Activated CD8-positive, alpha-beta memory T cell treated with anti-CD3 and anti-CD28 coated beads, Interleukin-2, amount 50 U/mL, for 4 hours (primary cell): ENCODE measurements around the gene GRM1.
A peak's percentile ranks its signal among the peaks of the same experiment; 100 is the strongest.

Experiments
- DNase-seq: peaks from one replicate; pipeline ENCODE4 v3.0.0-alpha.2; 2020

Gene GRM1

DNA sequence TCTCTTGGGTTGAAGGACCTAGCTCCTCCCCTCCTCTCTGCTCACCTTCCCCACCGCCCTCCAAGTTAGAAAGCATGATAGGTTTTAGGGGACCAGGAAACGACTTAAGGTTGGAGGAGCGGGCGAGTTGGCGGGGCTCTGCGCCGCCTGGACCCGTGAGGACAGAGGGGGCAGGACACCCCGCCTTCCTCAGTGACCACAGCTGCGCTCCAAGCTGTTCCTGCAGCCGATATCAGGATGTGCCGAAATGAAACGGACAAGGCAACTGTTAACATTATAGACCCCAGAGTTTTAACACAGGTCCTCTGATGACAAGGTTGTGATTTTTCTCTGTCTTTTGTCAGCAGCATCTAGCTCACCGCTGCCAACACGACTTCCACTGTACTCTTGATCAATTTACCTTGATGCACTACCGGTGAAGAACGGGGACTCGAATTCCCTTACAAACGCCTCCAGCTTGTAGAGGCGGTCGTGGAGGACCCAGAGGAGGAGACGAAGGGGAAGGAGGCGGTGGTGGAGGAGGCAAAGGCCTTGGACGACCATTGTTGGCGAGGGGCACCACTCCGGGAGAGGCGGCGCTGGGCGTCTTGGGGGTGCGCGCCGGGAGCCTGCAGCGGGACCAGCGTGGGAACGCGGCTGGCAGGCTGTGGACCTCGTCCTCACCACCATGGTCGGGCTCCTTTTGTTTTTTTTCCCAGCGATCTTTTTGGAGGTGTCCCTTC lies at the start of gene GRM1:
Gene GRM1, plus strand, starts transcription at position 212 of the 722 bp plus-strand sequence. Its CDS starts 456 bp downstream, at position 668.
- no peak for DNase-seq

DNA sequence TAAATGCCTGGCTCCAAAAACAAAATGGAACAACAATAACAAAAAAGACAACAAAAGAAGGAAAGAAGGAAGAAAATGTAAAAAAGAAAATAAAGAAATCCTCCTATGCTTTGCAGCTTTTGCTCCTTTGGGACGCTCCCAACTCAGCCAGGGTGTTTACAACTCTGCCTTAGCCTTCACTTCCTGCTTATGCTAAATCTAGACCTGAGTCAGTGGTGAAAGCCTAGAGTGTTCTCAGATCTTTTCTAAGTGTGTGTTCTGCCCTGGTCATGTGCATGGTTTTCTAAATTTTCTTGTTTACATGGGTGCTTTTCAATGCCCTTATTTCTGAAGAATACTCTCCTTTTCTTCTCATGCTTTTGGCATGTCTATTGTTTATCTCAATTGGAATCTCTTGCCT lies 19.5 kb upstream of the GRM1 start:
- no peak for DNase-seq

DNA sequence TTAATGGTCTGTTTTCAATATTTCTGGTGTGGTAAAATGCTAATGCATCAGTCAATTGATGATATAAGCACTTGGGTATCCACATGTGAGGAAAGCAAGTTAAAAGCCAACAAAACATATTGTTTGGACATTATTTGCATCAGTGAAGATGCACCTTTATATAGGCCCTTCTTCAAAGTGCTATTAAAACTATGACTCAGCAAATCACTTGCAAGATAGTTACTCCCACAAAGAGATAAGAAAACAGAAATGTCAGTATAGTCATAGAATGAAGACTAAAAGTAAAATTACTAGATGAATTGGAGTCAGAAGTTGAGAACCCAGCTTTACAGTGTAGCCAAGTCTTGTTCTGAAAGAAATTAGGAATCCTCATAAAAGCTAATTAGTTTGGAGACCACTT lies 14.6 kb upstream of the GRM1 start:
- no peak for DNase-seq

DNA sequence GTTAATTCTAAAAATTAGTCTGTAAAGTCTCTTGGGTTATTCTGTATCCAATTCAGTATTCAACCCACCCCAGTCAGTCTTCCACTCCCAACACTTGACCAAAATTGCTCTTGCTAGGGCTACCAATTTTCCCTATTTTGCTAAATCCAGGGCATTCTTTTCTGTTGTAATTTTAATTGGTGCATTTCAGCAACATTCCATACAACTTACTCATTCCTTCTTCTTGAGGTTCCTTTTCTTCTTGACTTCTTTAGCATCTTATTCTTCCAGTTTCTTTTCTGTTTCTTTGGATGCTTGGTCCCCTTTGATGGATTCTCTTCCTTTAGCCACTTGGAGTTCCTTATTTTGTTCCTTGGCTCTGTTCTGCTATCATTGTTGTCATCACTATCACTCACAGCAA lies 11.2 kb upstream of the GRM1 start:
- DNase-seq: no peak

DNA sequence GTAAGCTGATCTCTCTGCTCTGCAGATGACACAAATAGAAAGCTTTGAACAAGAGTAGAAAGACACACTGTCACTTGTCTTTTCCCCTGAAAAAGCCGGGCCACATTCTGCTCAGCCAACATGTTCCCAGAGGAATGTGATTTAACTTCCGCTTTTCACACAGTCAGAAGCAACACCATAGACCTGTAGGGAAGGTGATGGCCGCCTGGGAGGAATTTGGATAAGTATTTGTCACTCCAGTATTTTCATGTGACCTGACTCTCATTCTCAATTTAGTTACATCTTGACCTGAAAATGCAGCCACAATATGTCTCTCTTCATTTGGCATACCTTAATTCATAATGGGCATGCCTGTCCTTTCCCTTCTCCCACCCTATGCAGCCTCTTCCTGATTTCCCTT lies 2.0 kb upstream of the GRM1 start:
- no peak for DNase-seq

DNA sequence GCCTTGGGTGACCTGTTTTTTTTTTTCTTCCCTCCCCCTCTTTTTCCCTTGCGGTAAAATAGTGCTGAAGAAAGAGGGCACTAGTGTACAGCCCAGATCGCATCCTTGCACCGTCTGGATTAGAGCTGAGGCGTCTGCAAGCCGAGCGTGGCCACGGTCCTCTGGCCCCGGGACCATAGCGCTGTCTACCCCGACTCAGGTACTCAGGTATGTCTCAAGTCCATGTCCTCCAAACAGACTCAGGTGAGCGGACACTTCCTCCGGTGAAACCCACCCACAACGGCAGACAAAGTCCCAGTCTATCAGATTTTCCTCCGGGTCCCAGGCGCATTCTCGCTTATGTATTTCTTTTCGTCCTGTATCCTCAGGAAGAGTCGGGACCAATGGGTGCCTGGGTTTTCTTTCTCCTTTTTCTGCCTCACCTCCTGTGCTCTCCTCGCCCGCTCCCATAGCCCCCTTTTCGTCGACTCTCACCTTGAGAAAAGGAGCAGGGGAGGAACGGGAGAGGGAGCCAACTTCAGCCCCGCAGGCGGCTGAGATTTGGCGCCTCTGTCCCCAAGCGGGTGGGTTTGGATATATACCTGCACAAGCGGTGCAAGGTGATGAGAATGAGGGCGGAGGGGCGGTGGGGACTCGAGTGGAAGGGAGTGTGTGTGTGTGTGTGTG lies 1.1 kb upstream of the GRM1 start:
- no peak for DNase-seq

DNA sequence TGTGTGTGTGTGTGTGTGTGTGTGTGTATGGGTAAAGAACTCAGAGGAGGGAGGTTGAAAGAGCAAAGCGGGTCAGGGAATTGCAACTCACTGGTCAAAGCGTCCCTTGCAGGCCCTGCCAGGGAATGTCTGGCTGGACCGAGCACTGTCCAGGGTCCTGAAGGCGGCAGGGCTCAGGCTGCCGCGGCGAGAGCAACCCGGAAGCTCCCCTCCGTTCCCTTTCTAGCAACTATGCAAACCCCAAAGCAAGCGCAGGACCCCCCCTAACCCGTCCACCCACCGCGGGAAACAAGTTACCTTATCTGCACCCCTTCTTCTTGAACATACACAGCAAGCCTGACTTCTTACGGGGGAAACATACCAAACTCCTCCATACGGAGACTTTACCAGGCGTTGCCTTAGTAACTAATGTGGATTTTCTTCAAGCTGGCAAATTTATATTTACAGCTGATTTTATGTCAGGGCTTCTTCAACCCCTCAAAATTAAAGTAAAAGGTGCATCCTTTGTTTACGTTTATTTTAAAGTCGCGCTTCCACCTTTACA lies 538 bp upstream of the GRM1 start:
- peak; percentile 21 for DNase-seq

DNA sequence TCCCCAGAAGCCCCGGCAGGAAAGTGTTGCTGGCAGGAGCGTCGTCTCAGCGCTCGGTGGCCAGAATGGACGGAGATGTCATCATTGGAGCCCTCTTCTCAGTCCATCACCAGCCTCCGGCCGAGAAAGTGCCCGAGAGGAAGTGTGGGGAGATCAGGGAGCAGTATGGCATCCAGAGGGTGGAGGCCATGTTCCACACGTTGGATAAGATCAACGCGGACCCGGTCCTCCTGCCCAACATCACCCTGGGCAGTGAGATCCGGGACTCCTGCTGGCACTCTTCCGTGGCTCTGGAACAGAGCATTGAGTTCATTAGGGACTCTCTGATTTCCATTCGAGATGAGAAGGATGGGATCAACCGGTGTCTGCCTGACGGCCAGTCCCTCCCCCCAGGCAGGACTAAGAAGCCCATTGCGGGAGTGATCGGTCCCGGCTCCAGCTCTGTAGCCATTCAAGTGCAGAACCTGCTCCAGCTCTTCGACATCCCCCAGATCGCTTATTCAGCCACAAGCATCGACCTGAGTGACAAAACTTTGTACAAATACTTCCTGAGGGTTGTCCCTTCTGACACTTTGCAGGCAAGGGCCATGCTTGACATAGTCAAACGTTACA lies 817 bp downstream of the GRM1 start:
- no peak for DNase-seq

DNA sequence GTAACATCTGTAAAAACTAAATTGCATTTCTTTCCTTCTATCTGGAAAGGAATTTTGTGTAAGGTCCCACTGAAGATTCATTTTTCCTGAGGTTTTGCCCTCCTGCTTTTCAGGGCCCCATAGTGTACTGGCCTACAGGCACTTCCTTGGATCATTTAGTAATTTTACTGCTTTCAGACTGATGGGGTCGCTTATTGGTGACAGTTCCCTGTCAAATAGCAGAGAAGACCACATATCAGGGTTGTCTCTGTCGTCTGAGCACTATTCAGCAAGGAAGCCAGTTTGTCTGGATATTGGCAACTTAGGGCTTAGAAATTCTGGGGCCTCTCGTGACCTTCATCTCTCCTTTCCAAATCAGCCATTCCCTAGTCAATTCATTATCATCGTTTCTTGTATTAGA lies 3.5 kb downstream of the GRM1 start:
- DNase-seq: no peak

DNA sequence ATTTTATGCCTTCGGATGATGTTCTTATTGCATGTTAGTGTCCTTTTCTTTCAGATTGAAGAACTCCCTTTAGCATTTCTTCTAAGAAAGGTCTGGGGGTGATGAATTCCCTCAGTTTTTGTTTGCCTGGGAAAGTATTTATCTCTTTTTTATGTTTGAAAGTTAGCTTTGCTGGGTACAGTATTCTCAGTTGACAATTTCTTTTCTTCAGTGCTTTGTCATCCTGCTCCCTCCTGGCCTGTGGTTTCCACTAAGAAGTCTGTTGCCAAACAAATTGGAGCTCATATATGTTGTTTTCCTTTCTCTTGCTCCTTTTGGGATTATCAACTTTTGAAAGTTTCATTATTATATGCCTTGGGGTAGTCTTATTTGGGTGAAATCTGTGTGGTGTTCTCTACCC lies 11.5 kb downstream of the GRM1 start:
- DNase-seq: no peak

DNA sequence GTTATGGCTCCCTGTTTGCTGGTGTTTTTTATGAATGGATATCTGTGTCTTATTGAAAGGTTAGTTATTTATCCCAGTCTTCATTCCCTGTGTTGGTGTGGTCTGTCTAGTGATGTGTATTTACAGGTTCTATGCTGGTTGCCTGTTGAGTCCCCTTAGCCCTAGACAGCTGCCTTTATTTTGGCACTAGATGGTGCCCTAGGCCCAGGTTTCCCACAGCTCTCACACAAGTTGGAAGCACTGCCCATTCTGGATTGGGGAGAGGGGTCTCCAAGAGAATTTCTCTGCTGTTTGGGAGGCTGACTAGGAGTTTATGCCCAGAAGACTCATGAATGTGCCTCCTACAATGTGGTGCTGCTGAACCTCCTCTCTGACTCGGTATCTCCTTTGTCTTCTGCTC lies 12.4 kb downstream of the GRM1 start:
- DNase-seq: no peak

DNA sequence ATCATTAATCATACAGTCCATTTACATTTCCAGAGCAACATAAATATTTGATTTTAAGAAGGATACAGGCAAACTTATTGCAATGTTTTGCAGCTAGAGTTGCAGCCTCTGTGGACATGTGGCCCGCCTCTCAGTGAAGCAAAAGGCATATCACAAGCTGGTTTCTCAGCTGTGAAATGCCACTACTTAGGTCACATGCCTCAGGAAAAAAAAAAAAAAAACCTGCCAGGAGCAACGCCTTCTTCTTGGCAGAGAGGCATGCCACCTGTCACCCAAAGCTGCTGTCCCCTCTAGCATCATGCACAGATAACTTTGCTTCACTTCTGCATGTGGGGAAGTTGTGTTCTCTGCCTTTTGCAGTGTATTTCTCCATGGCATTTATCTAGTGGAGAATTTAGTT lies 18.5 kb downstream of the GRM1 start:
- no peak for DNase-seq

DNA sequence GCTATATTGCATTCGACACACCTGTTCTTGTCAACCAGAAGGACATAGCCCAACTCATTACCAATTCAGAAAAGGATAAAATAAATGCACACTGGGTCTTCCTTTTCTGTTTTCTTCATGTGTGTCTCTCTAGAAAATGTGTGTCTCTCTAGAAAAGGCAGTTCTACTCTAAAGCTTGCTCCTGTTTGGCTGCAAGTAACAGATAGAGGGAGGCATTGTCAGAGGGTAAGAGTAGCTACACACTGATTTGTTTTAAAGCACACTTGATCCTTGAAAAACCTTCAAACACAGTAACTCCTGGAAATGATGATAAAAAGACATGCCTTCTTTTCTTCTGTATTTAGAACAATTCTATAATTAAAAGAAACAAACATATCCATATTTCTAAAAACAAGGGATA lies 21.3 kb downstream of the GRM1 start:
- no peak for DNase-seq

DNA sequence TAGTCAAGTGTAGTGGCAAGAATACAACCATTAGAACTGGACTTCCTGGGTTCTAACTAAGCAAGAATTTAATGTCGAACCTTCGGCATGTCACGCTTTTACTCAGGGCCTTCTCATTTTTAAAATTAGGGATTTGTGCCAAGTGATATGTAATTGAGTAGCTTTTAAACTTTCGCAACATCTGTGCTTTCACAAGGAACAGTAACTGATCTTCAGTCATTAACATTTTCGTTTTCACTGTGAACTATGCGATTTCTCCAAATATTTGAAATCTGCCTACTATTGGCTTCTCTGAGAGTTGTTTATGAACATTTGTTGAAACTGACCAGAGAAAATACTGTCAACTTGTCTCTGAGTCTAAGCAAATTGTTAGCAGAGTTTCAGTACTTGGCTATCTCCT lies 27.6 kb downstream of the GRM1 start:
- DNase-seq: no peak

DNA sequence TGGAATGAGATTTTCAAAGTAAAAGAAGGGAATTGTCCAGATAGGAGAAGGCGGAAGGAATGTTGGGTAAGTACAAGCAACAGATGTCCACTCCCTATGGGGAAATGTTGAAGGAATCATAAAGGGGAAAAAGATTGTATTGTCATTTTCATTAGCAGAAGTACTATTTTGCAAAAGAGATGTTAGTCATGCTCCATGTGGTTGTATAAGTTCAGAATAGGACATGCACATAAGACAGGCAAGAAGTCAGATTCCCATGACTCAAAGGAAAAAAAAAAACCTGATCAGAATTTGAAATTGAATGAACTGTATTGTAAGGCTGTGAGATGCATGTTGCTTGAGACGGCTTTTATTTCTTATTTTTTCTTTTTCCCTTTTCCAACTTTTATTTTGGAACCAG lies 36.8 kb downstream of the GRM1 start:
- no peak for DNase-seq

DNA sequence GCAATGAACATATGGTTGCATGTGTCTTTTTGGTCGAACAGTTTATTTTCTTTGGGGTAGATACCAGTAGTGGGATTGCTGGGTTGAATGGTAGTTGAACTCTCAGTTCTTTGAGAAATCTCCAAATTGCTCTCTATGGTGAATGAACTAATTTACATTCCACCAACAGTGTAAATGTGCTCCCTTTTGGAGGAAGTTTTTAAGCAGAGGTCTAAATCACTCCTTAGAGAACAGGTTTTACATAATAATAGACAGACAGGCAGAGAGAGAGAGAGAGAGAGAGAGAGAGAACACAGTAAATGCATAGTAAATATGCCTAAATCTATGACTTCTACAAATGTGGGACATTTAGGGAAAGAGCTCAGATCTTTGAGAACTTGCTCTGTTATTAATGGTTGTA lies 37.6 kb downstream of the GRM1 start:
- no peak for DNase-seq

DNA sequence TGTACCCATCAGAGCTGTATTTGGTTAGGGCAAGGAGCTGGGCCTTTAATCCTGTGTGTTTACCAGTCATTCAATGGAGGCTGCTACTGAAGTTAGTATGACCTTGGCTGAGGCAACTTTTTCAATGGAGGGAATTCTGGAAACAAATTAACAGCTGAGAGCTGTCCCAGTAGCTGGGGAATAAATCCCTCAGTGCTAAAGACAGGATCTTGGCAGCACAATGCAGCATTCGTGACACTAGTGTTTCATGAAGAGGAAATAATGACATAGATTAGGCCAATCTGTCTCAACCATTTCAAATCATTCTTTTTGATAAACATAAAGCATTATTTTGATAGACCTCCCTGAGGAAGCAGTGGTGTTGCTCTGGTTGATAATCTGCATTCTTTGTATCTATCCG lies 42.9 kb downstream of the GRM1 start:
- DNase-seq: no peak

DNA sequence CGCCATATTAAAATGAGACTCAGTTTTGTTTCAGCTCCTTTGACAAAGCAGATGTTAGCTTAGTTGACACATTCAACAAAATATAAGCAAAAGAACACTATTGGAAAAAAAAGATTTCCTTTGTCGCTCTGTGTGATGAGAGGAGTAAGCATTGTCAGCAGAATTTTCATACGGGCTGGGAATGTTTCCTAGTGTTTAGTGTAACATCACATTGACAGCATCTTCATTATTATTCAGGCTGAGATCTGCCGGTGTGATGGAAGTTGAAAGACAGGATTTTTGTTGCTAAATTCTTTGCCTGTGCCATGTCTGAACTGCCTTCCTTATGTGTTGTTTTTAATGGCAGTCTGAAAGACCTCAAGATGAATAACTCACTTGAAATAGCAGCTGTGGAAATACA lies 49.1 kb downstream of the GRM1 start:
- DNase-seq: no peak

DNA sequence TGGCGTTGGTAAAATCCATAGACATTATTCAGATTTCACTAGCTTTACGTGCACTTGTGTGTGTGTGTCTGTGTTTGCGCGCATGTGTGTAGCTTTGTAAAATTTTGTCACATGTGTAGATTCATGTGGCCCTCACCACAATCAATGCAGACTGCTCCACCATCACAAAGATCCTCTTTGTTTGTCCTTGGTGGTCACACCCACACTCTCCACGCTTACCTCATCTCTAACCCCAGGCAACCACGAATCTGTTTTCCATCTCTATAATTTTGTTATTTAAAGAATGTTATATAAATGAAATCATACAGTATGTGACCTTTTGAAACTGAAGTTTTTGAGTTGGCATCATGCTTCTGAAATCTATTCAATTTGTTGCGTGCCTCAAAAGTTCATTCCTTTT lies 58.5 kb downstream of the GRM1 start:
- no peak for DNase-seq

DNA sequence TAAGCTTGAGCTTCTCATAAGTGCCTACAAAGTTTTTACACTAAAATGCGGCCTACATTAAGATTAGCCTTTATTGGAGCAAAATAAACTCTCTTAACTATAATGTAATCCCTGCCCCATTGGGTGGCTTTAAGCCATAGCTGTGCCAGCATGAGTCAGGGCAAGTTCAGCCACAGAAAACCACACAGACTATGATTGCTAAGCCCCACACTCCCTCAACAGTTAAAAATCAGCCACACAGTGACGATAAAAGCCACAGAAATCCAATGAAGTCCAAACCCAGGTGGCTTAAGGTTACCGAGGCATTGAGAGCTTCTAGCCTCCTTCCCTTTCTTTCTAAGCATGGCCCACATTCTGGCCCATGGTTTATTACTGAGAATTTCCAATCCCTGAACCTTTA lies 61.6 kb downstream of the GRM1 start:
- DNase-seq: no peak

DNA sequence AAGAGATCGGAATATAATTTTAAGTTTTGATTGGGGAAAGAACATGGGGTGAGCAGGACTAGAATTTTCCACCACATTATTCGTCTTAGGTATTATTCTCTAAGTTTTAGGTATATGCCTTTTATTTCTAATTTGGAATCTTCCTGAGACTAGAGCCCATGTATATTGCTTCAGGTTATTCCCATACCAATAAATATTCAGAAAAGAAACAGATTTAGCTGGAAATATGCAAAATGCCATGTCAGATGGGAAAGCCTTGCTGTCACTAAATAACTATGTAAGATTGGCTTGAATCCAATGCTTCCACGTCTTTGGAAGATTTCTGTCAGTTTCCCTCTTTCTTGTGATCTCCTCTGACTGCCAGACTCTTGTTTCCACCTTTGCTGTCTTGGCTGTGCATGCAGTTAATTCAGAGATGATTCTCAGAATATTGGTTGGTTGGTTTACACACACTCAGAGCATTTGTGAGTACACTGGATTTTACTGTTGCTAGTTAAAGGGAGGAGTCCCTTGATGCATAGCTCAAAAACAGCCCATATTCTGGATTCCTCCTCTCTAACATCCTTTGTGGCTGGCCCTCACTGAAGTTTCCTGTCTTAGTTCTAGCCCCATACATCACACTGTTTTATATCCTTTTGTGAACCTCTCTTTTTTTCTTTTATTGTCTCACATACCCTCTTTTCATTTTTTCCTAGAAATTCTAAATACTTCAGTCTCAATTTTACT lies 64.3 kb downstream of the GRM1 start:
- DNase-seq: no peak

DNA sequence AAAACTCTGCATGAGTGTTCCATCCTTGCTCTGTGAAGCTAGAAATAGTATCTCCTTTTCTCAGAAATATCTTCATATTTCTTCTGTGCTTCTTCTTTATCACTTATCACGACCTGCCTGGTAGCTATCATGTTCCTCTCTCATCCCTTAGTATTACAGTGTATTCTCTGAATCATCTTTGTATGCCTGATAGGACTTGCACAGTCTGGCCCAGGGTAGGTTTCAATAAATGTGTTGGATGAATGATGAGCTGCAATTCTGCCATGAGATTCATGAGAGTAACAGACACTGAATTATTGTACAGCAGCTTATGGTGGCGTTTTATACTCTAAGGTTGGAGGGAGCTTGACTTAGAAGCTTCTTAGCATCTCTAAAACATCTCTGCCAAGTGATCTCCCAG lies 66.6 kb downstream of the GRM1 start:
- no peak for DNase-seq

DNA sequence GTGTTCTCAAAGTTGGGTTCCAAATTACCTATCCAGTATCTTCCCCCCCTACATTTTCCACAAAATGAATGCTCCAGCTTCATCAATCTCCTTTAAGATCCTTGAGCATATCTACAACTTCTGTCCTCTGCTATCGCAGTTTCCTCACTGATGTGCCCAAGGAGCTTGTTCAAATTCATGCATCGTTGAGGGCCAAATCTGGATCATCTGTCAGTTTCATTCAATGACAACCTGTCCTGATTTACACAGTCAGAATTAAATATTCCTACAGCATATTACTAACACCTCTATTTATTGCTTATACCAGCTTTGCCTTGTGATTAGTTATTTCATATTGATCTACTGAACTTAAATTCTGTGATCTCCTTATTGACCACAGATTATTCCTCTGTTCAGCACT lies 68.7 kb downstream of the GRM1 start:
- no peak for DNase-seq

DNA sequence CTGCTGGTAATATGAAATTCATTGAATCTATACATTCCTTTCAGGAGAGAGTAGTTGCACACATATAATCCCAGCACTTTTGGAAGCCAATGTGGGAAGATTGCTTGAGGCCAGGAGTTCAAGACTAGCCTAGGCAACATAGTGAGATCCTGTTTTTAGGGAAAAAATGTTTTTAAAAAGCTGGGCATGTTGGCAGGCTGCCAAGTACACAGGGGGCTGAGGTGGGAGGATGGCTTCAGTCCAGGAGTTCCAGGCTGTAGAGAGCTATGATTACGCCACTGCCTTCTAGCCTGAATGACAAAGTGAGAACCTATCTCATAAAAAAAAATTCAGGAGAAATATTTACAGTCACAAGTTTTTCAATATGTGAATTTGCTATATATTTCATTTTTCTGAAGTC lies 71.9 kb downstream of the GRM1 start:
- no peak for DNase-seq
